ENCODE measurements around the gene DLEC1. TPM values are rescaled to one million over a fixed set of nuclear protein-coding genes. Genes with fewer than 3 reads are reported as not detected.

The DLEC1 gene
- total and polyA plus RNA-seq, 2 of the 4 experiments (the other 2 are of a cell fraction) = 0.03 TPM; not detected in 1

DNA sequence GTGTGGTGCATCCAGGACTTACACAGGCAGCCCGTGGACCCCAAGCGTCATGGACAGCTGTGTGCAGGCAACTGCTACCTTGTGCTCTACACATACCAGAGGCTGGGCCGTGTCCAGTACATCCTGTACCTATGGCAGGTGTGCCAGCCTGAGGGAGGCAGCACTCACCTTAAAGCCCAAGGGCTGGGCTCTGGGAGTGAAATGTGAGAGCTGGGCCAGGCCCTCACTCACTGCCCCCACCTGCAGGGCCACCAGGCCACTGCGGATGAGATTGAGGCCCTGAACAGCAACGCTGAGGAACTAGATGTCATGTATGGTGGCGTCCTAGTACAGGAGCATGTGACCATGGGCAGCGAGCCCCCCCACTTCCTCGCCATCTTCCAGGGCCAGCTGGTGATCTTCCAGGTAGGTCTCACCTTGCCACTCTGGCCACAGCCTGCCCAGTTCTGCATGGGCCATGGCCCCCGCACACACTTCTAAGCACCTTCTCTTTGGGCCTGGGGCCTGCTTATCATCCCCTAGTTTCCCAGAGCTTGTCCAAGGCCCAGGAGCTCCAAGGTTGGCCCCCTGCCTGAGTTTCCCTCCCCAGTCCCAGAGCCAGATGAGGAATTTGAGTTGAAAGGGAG, 37.4 kb upstream of the DLEC1 start:
- intact Hi-C loops (cut with micrococcal nuclease) (no loop called here), in situ Hi-C loops (cut with MboI; ENCODE audit: low sequenced_read_pairs) (no loop called here), dilution Hi-C loops (cut with HindIII; ENCODE audit: low sequenced_read_pairs, unreplicated experiment) (no loop called here)
- Histone ChIP-seq H3K56ac (ENCODE audit: extremely low read depth, insufficient read depth, low read length) (no peak overlapping the region), H4K5ac (ENCODE audit: low read depth, low read length) (no peak overlapping the region), H2BK20ac (ENCODE audit: low read depth, low read length) (no peak overlapping the region), H4K8ac (ENCODE audit: low read depth in 2 of 2, low read length in 2 of 2) (no peak overlapping the region), H2BK120ac (ENCODE audit: low read depth, low read length) (no peak overlapping the region), H4K91ac (ENCODE audit: insufficient read depth, low read depth, low read length) (no peak overlapping the region), H3K4me3 (ENCODE audit: insufficient read depth, low read depth, low read length) (no peak overlapping the region), H4K20me1 (ENCODE audit: insufficient read depth, low read length) (peaks cover 8% of the 10 kb centered on the region; the same call in 1 of the 2 replicates), H2AFZ (replicated peaks; ENCODE audit: low read length, poor library complexity) (no peak overlapping the region), H3K4ac (ENCODE audit: low read depth, low read length) (no peak overlapping the region), H3K9me3 (ENCODE audit: control insufficient read depth, insufficient read depth, low read length) (no peaks in the 10 kb centered on the region), H2BK5ac (ENCODE audit: low read depth, low read length, poor library complexity, severe bottlenecking) (no peak overlapping the region), H3K23ac (ENCODE audit: low read depth, low read length) (no peak overlapping the region), H3K14ac (replicated peaks; ENCODE audit: low read depth, low read length) (no peak overlapping the region), H3K9me1 (ENCODE audit: insufficient read depth, low read length) (peaks cover 12% of the 10 kb centered on the region), H3K27me3 (ENCODE audit: control insufficient read depth, insufficient read depth, low read length) (no peaks in the 10 kb centered on the region), H3K4me2 (ENCODE audit: low read depth, low read length) (no peak overlapping the region), H2AK5ac (ENCODE audit: low read depth, low read length) (no peak overlapping the region), H3K36me3 (ENCODE audit: control insufficient read depth, insufficient read depth, low read length) (peaks cover 10% of the 10 kb centered on the region; the same call in 1 of the 2 replicates), H3K18ac (ENCODE audit: low read depth, low read length) (no peak overlapping the region), H3K27ac (ENCODE audit: insufficient read depth, low read length) (no peak overlapping the region), H3K79me1 (ENCODE audit: low read depth in 1 of 2, low read length in 2 of 2) (peaks cover 3 to 8% of the 10 kb centered on the region in 2 experiments; a peak in 1 of 4 replicates), H3K9ac (ENCODE audit: low read depth, low read length) (no peak overlapping the region), H3K4me1 (ENCODE audit: control insufficient read depth, insufficient read depth, low read length) (peaks cover 10% of the 10 kb centered on the region), H2BK15ac (ENCODE audit: low read depth, low read length) (no peak overlapping the region), H2AK9ac (replicated peaks; ENCODE audit: low read depth, low read length, poor library complexity) (no peak overlapping the region)
- TF ChIP-seq NFE2L2 (IDR thresholded peaks at IDR 0.05; ENCODE audit: low read depth, low read length) = no peak
- TF ChIP-seq, protein P1, sequence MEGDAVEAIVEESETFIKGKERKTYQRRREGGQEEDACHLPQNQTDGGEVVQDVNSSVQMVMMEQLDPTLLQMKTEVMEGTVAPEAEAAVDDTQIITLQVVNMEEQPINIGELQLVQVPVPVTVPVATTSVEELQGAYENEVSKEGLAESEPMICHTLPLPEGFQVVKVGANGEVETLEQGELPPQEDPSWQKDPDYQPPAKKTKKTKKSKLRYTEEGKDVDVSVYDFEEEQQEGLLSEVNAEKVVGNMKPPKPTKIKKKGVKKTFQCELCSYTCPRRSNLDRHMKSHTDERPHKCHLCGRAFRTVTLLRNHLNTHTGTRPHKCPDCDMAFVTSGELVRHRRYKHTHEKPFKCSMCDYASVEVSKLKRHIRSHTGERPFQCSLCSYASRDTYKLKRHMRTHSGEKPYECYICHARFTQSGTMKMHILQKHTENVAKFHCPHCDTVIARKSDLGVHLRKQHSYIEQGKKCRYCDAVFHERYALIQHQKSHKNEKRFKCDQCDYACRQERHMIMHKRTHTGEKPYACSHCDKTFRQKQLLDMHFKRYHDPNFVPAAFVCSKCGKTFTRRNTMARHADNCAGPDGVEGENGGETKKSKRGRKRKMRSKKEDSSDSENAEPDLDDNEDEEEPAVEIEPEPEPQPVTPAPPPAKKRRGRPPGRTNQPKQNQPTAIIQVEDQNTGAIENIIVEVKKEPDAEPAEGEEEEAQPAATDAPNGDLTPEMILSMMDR (conservative IDR thresholded peaks at IDR 0.05; ENCODE audit: low read depth, low read length) = peak; percentile 17; the same call in 1 of the 2 replicates
- 40% methylated on average over 1 of the region's 9 CpGs; no CpG with 5 or more reads in 1 of the 2 experiments for WGBS, 2 experiments (ENCODE audit: extremely low coverage in 2 of 2, insufficient read length in 1 of 2)
- BruUV-seq (replicated peaks) = no TSS peak
- DNase-seq (no peak), ATAC-seq (ENCODE audit: low read depth) (no peak)
- ChIA-PET POLR2A (ENCODE audit: unreplicated experiment) (no interaction called here), CTCF (no interaction called here)
